NCI-H187 treated with DMSO at 0.1 percent for 48 hours (cell line): ENCODE data around the gene DEFB108B.
"Not testable (repeated sequence)": the region's sequence is repeated elsewhere in the genome, so short reads cannot be mapped to it uniquely, and the experiment has no call there.

Experiments
- DNase-seq: peaks from one replicate; lab custom pipeline; 2025; lab: John Stamatoyannopoulos, UW

Gene DEFB108B

DNA sequence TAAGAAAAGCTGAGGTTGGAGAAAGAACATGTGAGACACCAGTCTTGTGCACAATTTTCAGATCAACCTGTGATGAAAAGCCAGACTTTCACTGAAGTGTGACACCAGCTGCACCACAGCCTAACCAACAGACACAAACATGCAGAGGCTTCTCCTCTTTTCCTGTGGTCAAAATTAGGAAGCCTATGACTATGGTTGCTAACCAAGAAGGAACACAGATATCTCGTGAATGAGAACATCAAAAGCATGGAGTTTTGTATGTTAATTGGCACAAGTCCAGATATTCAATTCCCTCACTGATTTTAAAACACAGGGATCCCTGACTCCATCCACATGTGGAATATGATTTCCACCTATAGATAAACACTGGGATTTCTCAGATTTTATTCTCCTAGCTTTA, 11.5 kb upstream of the DEFB108B start:
- DNase-seq: not testable (repeated sequence)

DNA sequence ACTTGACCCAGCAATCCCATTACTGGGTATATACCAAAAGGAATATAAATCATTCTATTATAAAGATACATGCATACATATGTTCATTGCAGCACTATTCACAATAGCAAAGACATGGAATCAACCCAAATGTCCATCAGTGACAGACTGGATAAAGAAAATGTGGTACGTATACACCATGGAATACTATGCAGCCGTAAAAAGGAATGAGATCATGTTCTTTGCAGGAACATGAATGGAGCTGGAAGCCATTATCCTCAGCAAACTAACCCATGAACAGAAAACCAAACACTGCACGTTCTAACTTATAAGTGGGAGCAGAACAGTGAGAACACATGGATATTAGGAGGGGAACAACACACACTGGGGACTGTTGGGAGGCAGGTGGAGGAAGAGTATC, 3.8 kb upstream of the DEFB108B start:
- not testable (repeated sequence) for DNase-seq

DNA sequence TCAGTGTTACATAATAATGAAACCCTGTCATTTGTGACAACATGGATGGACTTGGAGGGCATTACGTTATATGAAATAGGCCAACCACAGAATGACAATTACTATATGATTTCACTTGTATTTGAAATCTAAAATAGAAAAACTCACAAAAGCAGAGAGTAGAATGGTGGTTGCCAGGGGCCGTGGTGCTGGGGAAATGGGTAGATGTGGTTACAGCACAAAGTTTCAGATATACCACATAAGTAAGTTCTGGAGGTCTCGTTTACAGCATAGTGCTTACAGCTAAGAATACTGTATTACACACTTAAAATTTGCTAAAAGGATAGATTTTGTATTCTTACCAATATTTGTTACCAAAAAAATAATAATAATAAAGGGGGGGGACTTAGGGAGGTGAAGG, 3.3 kb upstream of the DEFB108B start:
- DNase-seq: not testable (repeated sequence)

DNA sequence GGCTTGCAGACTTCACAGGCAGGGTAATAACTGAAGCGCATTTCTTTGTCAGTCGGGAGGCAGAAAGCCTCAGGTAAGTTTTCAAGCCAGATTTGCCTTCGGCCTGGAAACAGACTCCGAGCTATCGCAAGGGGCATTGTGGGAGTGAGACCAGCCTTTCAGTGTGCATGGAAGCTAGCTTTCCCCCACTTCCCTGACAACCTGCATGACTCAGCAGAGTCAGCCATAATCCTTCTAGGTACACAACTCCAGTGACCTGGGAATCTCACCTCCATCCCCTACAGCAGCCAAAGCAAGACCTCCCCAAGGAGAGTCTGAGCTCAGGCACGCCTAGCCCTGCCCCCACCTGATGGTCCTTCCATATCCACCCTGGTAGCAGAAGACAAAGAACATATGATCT, 9.7 kb downstream of the DEFB108B start:
- not testable (repeated sequence) for DNase-seq

DNA sequence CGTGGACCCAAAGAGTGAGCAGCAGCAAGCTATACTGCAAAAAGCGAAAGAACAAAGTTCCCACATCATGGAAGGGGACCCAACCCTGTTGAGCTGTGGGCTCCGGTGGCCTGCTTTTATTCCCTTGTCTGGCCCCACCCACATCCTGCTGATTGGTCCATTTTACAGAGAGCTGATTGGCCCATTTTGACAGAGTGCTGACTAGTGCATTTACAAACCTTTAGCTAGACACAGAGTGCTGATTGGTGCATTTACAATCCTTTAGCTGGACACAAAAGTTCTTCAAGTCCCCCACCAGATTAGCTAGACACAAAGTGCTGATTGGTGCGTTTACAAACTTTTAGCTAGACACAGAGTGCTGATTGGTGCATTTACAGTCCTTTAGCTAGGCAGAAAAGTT, 10.4 kb downstream of the DEFB108B start:
- not testable (repeated sequence) for DNase-seq

DNA sequence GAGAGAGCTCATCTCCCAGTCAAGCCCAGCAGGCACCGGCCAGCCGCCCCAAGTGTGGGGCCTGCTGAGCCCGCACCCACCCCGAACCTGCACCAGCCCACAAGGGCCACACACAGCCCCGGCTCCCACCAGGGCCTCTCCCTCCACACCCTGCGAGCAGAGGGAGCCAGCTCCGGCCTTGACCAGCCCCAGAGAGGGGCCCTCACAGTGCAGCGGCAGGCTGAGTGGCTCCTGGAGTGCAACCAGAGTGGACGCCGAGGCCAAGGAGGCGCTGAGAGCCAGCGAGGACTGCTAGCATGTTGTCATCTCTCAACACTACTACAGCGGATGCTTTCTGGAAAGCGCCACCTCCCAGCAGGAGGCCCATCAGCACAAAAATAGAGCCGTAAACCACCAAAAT, 10.9 kb downstream of the DEFB108B start:
- DNase-seq: no peak

- DNase-seq: not testable (repeated sequence)
Measured at GRCh38 chr11:71853895-71854294, 20.9 kb downstream of the DEFB108B start.

DNA sequence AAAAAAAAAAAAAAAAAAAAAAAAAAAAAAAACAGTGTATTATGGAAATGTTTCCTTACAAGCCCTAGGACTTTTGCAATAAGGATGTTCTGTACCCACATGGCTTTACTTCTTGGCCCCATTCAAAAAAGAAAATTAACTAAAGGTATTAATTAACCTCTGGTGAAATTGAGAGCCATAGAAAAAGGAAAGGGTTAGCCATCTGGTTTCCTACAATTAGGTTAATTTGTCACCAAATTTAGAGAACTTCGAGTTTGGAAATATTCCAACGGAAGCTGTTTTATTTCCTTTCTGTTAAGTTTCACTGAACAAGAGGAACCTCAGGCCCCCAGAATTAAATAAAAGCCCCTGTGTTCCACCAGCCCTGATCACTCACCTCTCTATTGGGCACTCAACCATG, 22.9 kb downstream of the DEFB108B start:
- not testable (repeated sequence) for DNase-seq

- not testable (repeated sequence) for DNase-seq
Measured at GRCh38 chr11:71860835-71861234, 27.8 kb downstream of the DEFB108B start.

GRCh38 chr11:71863978-71864627, 31.1 kb downstream of the DEFB108B start:
- DNase-seq: not testable (repeated sequence)

DNA sequence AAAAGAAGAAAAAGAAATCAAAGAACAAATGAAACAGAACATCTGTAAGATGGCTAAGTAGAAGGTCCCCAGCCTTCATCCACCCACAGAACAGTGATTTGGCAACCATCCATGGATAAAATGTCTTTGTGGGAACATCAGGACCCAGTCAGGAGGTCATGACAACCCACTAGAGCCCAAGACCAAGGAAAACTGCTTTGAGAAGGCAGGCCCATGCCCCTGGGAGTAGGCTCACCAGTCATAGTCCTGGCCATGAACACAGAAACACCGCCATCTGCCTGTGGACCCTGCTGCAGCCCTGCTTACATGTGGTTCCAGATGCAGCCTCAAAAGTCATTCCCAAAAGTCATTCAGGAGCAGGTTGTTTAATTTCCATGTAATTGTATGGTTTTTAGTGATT, 34.2 kb downstream of the DEFB108B start:
- not testable (repeated sequence) for DNase-seq

DNA sequence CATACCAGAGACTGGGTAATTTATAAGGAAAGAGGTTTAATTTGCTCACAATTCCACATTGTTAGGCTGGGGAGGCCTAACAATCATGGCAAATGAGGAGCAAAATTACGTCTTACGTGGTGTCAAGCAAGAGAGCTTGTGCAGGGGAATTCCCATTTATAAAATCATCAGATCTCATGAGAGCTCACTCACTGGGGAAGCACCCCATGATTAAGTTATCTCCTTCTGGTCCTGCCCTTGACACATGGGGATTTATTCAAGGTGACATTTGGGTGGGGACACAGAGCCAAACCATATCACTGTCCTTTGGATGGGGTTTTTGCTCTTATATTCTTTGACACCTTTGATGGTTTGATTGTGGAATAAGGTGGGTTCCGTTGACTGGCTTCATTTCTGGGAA, 36.9 kb downstream of the DEFB108B start:
- DNase-seq: not testable (repeated sequence)

GRCh38 chr11:71870661-71871060, 37.7 kb downstream of the DEFB108B start:
- DNase-seq: not testable (repeated sequence)

- DNase-seq: not testable (repeated sequence)
Measured at GRCh38 chr11:71876262-71876661, 43.3 kb downstream of the DEFB108B start.

- DNase-seq: not testable (repeated sequence)
Measured at GRCh38 chr11:71878059-71878458, 45.1 kb downstream of the DEFB108B start, which contains the start of gene DEFB131B. DEFB131B (plus strand) TSS chr11:71878453; CDS start chr11:71878453, 0 bp downstream.

GRCh38 chr11:71885806-71886205, 52.8 kb downstream of the DEFB108B start:
- not testable (repeated sequence) for DNase-seq
